HuH-7 (cell line): ENCODE results near the gene DEXI.

ENCODE experiments used
- DNase-seq: peaks from one replicate; pipeline ENCODE4 v3.0.0; 2011; ENCODE audit warnings: low spot score

DEXI gene

DNA sequence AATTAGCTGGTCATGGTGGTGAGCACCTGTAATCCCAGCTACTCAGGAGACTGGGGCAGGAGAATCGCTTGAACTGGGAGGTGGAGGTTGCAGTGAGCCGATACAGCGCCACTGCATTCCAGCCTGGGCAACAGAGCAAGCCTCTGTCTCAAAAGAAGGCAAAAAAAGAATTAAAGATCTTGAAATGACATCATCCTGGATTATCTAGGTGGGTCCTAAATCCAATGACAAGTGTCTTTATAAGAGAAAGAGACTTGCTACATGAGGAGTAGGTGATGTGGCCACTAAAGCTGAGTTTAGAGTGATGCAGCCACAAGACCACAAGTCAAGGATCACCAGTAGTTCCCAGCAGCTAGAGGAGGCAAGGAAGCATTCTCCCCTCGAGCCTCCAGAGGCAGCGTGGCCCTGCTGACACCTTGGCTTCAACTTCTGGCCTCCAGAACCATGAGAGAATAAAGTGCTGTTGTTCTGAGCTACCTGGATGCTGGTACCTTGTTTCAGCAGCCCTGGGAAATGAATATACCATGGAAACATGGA, 49.4 kb downstream of the DEXI start:
- no peak for DNase-seq

DNA sequence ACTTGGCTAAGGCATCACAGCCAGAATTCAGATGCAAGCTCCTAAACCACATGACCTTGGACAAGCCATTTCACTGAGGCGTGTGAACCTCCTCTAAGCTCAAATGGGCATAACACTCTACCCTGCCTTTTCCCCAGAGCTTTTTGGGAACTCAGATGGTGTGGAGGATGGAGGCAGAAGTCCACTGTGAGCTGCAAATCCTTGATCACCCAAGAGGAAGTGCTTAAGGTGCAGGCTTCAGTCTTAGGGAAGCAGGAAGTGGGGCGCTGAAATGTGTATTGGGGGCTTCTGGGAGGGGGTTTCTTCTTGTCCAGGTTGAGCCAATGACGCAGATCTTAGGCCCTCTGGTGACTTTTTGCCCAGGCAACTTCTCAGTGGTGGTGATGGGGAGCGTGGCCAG, 52.4 kb downstream of the DEXI start:
- DNase-seq: no peak

- no peak for DNase-seq
Measured at GRCh38 chr16:10888320-10888937, 53.8 kb downstream of the DEXI start.

DNA sequence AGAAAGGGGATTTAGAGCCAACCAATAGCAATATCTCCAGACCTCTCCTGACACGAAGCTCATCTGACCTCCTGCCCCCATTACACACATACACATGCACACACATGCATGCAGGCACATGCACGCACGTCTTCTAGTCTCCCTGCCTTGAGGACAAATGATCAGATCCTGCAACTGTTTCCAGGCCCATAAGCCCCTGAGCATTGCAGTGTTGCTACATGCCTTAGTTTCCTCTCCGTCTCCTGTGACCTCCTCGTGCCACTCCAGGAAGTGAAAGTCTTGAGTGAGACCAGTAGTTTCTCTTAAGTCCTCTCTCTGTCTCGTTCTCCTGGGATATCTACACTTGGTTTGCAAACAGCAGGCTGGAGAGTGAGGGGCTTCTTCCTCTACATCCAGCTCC, 57.0 kb downstream of the DEXI start:
- no peak for DNase-seq

- DNase-seq: no peak
Measured at GRCh38 chr16:10883004-10883403, 59.3 kb downstream of the DEXI start.

DNA sequence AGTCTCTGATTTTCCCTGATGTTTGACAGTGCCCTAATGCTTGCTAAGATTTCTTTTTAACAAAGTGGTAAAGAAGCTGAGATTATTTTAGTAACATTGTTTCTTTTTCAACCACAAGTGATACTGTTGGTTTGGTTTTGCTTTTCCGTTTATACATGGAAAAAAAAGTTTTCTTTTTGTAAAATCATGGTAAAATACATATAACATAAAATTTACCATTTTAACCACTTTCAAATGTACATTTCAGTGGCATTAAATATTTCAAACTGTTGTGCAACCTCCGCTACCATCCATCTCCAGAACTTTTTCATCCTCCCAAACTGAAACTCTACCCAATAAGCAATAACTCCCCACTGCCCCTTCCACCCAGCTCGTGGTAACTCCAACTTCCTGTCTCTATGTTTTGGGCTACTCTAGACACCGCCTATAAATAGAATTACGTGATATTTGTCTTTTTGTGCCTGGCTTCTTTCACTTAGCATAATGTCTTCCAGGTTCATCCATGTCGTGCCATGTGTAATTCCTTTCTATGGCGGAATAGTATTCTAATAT, 60.7 kb downstream of the DEXI start:
- no peak for DNase-seq

DNA sequence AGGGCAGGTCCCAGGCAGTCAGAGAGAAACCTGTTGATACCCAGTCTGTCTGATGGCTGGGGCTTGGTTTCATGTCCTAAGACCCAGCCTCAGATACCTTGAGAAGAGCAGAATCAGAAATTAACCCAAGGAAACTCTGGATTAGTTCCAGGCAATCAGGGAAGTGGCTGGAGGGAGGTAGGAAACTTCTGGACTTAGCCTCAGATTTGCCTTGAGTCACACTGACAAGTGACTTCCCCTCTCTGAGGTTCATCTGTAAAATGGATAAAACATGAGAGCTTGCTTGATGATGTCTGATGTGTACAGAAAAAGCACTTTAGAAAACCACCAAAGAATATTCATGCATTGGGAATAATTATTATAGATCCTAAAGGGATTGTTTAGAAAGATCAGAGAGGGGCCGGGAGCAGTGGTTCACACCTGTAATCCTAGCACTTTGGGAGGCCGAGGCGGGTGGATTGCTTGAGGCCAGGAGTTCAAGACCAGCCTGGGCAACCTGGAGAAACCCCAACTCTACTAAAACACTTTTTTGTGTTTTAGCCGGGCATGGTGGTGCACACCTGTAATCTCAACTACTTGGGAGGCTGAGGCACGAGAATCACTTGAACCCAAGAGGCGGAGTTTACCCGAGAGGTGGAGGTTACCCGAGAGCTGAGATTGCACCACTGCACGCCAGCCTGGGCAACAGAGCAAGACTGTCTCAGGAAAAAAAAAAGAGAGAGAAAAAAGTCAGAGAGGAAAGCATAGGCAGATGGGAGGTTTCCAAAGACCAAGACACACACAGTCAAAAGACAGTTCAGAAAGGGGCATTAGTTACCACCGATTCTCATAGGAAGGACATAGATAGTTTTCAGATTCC, 61.4 kb downstream of the DEXI start:
- no peak for DNase-seq

GRCh38 chr16:10879681-10880589, 62.3 kb downstream of the DEXI start:
- DNase-seq: no peak
